ENCODE results near the gene ASPG.

Gene ASPG

GRCh38 chr14:104085032-104085888, at the start of gene ASPG:
ASPG (plus strand) TSS chr14:104085700; CDS start chr14:104085771, 71 bp downstream.
- DNase-seq = no peak

- DNase-seq = no peak
These were observed 49.3 kb upstream of the ASPG start for GRCh38 chr14:104036212-104036611.

- DNase-seq = no peak
These were observed 48.4 kb upstream of the ASPG start for GRCh38 chr14:104037074-104037473.

- DNase-seq = no peak
These were observed 47.6 kb upstream of the ASPG start for GRCh38 chr14:104037903-104038302.

- no peak for DNase-seq
These were observed 46.3 kb upstream of the ASPG start for GRCh38 chr14:104039214-104039613.

DNA sequence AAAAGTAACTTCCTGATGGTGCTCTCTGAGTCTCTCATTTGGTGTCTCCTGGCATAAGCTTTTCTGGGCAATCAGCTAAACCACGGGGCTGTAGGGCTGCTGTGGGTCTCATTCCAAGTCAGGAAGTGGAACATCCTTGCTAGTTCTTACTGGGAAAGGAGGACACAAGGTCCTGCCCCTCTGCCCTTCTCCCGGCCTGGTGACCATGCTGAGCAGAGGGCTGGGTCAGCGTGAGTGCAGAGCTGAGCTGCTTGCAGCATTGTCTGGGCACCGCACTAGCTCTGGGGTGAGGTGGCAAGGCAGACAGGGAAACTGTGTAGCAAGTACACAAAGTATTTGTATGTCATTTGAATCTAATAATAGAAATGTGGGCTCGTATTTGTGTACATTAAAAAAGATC, 45.0 kb upstream of the ASPG start:
- DNase-seq = no peak

- no peak for DNase-seq
These were observed 43.9 kb upstream of the ASPG start for GRCh38 chr14:104041430-104042104.

- no peak for DNase-seq
These were observed 41.5 kb upstream of the ASPG start for GRCh38 chr14:104044016-104044415.

GRCh38 chr14:104047761-104048160, 37.7 kb upstream of the ASPG start:
- DNase-seq = no peak

GRCh38 chr14:104048758-104049507, 36.6 kb upstream of the ASPG start:
- DNase-seq = peak; percentile 66

DNA sequence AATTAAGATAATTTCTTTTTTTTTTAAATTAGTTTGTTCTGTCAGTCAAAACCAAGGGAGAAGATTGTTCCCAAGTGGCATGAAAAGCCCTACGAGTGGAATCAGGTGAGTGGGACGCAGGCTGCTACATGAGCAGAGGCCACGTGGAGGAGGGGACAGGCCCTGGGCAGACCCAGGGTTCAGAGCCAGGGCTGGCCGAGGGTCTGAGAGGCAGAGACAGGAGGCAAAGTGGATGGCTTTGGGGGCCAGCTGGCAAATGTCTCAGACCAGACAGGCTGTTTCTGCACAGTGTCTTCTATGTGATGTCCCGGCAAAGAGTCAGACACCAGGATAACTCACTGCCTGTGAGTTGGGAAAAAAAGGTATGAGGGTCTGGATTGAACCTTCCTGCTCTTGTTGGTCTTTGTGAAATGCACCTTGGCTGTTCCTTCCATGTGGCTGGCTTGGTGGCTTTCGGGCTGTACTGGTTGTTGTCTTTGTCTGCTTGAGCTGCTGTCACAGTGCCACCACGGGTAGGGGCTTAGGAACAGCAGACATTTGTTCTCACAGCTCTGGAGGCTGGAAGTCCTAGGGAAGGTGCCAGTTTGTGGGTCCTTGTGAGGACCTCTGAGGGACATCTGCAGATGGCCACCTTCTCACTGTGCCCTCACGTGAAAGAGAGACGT, 35.8 kb upstream of the ASPG start:
- DNase-seq = no peak

GRCh38 chr14:104051092-104051813, 34.2 kb upstream of the ASPG start:
- DNase-seq = no peak

DNA sequence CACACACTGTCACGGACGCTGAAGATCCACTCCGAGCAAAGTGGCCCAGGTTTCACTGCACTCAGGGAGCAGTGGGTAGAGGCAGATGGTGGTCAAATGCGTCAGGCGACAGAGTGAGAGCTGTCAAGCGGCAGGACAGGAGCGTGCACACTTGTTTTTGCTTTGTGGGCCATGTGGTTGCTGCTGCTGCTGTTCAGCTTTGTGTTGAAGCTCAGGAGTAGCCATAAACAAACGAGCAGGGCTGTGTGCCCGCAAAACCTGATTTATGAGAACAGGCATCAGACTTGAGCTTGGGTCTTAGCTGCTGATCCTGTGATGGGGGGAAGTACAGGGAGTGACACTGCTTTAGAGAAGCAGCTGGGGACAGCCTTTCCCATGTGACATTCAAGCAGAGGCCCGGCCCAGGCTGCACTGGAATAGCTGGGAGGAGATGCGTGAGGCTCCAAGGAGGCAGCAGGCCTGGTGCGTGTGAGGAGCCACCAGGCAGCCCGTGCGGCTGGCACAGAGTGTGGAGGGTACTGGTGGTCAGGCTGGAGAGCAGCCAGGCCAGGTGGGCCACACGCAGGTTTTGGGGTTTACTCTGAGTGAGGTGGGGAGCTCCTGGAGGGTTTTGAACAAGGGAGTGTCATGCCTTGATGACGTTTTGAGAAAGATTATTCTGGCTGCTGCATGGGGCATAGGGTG, 31.1 kb upstream of the ASPG start:
- DNase-seq = no peak

- no peak for DNase-seq
These were observed 23.2 kb upstream of the ASPG start for GRCh38 chr14:104062281-104062680.

DNA sequence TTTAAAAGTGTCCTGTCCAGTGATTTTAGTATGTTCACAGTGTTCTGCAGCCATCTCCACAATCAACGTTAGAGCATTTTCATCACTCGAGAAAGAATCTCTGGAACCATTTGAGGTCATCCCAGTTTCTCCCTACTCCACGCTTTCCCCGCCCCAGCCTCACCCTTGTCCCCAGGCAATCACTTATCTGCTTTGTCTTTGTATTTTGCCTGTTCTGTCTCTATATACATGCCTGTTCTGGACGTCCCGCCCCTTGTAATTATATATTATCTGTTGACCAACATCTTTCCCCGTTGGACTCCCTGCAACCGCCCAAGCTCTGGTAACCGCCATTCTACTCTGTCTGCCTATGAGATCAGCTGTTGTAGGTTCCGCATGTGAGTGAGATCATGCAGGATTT, 21.5 kb upstream of the ASPG start:
- DNase-seq = no peak

DNA sequence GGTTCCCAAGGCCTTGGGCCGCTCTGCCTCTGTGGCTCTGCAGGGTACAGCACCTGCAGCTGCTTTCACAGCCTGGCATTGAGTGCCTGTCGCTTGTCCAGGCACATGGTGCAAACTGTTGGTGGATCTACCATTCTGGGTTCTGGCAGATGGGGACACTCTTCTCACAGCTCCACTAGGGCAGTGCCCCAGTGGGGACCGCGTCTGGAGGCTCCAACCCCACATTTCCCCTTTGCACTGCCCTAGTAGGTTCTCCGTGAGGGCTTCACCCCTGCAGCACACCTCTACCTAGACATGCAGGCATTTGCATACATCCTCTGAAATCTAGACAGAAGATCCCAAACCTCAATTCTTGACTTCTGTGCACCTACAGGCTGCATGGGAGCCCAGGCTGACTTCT, 19.2 kb upstream of the ASPG start:
- DNase-seq = no peak

DNA sequence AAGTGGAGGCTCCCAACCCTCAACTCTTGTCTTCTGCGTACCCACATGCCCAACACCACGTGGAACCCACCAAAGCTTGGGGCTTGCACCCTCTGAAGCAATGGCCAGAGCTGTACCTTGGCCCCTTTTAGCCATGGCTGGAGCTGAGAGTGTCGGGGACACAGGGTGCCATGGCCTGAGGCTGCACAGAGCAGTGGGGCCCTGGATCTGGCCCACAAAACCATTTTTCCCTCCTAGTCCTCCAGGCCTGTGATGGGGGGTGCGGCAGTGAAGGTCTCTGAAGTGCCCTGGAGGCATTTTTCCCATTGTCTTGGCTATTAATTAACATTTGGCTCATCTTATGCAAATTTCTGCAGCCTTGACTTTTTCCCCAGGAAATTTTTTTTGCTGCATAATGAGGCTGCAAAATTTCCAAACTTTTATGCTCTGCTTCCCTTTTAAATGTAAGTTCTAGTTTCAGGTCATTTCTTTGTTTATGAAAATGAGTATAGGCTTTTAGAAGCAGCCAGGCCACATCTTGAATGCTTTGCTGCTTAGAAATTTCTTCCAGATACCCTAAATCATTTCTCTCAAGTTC, 18.7 kb upstream of the ASPG start:
- no peak for DNase-seq

GRCh38 chr14:104069541-104069940, 16.0 kb upstream of the ASPG start:
- DNase-seq = no peak

DNA sequence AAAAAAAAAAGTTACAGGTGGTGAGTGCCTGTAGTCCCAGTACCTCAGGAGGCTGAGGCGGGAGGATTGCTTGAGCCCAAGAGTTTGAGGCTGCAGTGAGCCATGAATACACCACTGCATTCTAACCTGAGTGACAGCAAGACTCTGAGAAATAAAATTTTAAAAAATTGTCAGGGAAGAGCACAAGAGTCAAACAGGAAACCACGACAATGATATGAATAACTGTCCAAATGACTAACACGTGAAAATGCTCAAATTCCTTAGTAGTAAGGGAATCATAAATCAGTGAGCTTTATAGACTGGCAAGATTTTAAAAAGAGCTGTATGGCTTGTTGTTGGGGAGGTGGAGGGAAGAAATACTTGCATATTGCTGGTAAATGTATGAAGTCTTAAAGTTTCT, 12.9 kb upstream of the ASPG start:
- DNase-seq = peak; percentile 19

DNA sequence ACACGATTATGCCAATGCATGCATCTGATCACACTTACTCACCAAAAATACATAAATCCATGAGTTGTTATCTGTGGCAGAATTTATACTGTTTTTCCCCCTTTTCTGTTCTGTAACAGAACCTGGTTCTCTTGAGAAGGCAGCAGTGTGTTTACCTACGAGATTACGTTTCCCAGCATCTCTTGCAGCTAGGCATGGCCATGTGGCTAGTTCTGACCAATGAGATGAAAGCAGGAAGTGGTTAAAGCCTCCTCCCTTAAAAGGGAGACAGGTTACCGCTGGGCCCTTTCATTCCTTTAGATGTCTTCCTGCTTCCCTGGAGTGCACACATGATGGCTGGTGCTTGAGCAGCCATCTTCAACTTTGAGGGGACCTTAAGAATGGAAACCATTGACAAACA, 11.7 kb upstream of the ASPG start:
- DNase-seq = no peak

- DNase-seq = no peak
These were observed 9.9 kb upstream of the ASPG start for GRCh38 chr14:104075530-104076151.

Data from HCEC 1CT (cell line).